Measurements from ENCODE around the gene DUSP10. TPM values are rescaled to one million over a fixed set of nuclear protein-coding genes. Genes with fewer than 3 reads are reported as not detected.

The DUSP10 gene
- 10 to 100 TPM; 32.7 to 33.0 TPM for total RNA-seq

- Mint-ChIP-seq H3K9me3 (peaks cover 9% of the 10 kb centered on the region), H3K27ac (peak within 1 kb of the TSS; percentile 84), H3K36me3 (no peaks in the 10 kb centered on the region), H3K4me3 (no peak within 1 kb of the TSS), H3K4me1 (peaks cover 38% of the 10 kb centered on the region), H3K27me3 (no peaks in the 10 kb centered on the region)
- DNase-seq: peak; percentile 97
Measured at GRCh38 chr1:221741703-221742554, at the start of gene DUSP10. Gene DUSP10, minus strand, starts transcription at chr1:221742089. Its CDS starts 2,345 bp downstream, at chr1:221739744.

GRCh38 chr1:221788466-221788865, 46.6 kb upstream of the DUSP10 start:
- Mint-ChIP-seq H3K27ac (no peak overlapping the region), H3K27me3 (no peaks in the 10 kb centered on the region), H3K36me3 (peaks cover 2% of the 10 kb centered on the region), H3K9me3 (no peaks in the 10 kb centered on the region), H3K4me3 (no peak overlapping the region), H3K4me1 (peaks cover 28% of the 10 kb centered on the region)
- DNase-seq: no peak

GRCh38 chr1:221786647-221787046, 44.8 kb upstream of the DUSP10 start:
- H3K4me1 Mint-ChIP-seq: peaks cover 31% of the 10 kb centered on the region
- no peak for DNase-seq
- H3K36me3 Mint-ChIP-seq: peaks cover 2% of the 10 kb centered on the region
- H3K9me3 Mint-ChIP-seq: no peaks in the 10 kb centered on the region
- no peaks in the 10 kb centered on the region for H3K27me3 Mint-ChIP-seq
- H3K27ac Mint-ChIP-seq: no peak overlapping the region
- H3K4me3 Mint-ChIP-seq: no peak overlapping the region

- Mint-ChIP-seq H3K27ac (peak overlapping the region; percentile 9), H3K27me3 (no peaks in the 10 kb centered on the region), H3K9me3 (peaks cover 2% of the 10 kb centered on the region), H3K4me1 (peaks cover 53% of the 10 kb centered on the region), H3K4me3 (peak overlapping the region; percentile 26), H3K36me3 (peaks cover 3% of the 10 kb centered on the region)
- DNase-seq: no peak
Measured at GRCh38 chr1:221783936-221784335, 42.0 kb upstream of the DUSP10 start.

- peaks cover 2% of the 10 kb centered on the region for H3K9me3 Mint-ChIP-seq
- peak overlapping the region; percentile 40 for H3K4me3 Mint-ChIP-seq
- DNase-seq: peak; percentile 24
- H3K27me3 Mint-ChIP-seq: no peaks in the 10 kb centered on the region
- H3K4me1 Mint-ChIP-seq: peaks cover 58% of the 10 kb centered on the region
- peaks cover 3% of the 10 kb centered on the region for H3K36me3 Mint-ChIP-seq
- H3K27ac Mint-ChIP-seq: peak overlapping the region; percentile 74
Measured at GRCh38 chr1:221783437-221783836, 41.5 kb upstream of the DUSP10 start.

- peaks cover 2% of the 10 kb centered on the region for H3K9me3 Mint-ChIP-seq
- peaks cover 3% of the 10 kb centered on the region for H3K36me3 Mint-ChIP-seq
- H3K4me3 Mint-ChIP-seq: peak overlapping the region; percentile 40
- peaks cover 63% of the 10 kb centered on the region for H3K4me1 Mint-ChIP-seq
- no peaks in the 10 kb centered on the region for H3K27me3 Mint-ChIP-seq
- DNase-seq: no peak
- H3K27ac Mint-ChIP-seq: peak overlapping the region; percentile 74
Measured at GRCh38 chr1:221782970-221783369, 41.1 kb upstream of the DUSP10 start.

GRCh38 chr1:221782477-221782876, 40.6 kb upstream of the DUSP10 start:
- Mint-ChIP-seq H3K27ac (peak overlapping the region; percentile 74), H3K36me3 (peaks cover 3% of the 10 kb centered on the region), H3K9me3 (peaks cover 2% of the 10 kb centered on the region), H3K4me3 (no peak overlapping the region), H3K4me1 (peaks cover 65% of the 10 kb centered on the region), H3K27me3 (no peaks in the 10 kb centered on the region)
- DNase-seq: no peak

- Mint-ChIP-seq H3K27me3 (no peaks in the 10 kb centered on the region), H3K9me3 (peaks cover 3% of the 10 kb centered on the region), H3K27ac (no peak overlapping the region), H3K4me3 (no peak overlapping the region), H3K36me3 (peaks cover 4% of the 10 kb centered on the region), H3K4me1 (peaks cover 77% of the 10 kb centered on the region)
- DNase-seq: no peak
Measured at GRCh38 chr1:221781102-221781755, 39.3 kb upstream of the DUSP10 start.

- Mint-ChIP-seq H3K4me3 (no peak overlapping the region), H3K27ac (peak overlapping the region; percentile 10), H3K4me1 (peaks cover 87% of the 10 kb centered on the region), H3K9me3 (peaks cover 6% of the 10 kb centered on the region), H3K27me3 (no peaks in the 10 kb centered on the region), H3K36me3 (peaks cover 9% of the 10 kb centered on the region)
- no peak for DNase-seq
Measured at GRCh38 chr1:221780175-221780574, 38.3 kb upstream of the DUSP10 start.

- DNase-seq: no peak
- H3K4me1 Mint-ChIP-seq: peaks cover 89% of the 10 kb centered on the region
- H3K9me3 Mint-ChIP-seq: peaks cover 8% of the 10 kb centered on the region
- H3K27ac Mint-ChIP-seq: peak overlapping the region; percentile 94
- no peaks in the 10 kb centered on the region for H3K27me3 Mint-ChIP-seq
- H3K4me3 Mint-ChIP-seq: no peak overlapping the region
- H3K36me3 Mint-ChIP-seq: peaks cover 11% of the 10 kb centered on the region
Measured at GRCh38 chr1:221779771-221780170, 37.9 kb upstream of the DUSP10 start.

GRCh38 chr1:221778535-221779142, 36.8 kb upstream of the DUSP10 start:
- peak; percentile 42 for DNase-seq
- Mint-ChIP-seq H3K27ac (peak overlapping the region; percentile 94), H3K9me3 (peaks cover 8% of the 10 kb centered on the region)

GRCh38 chr1:221778125-221778524, 36.2 kb upstream of the DUSP10 start:
- peak overlapping the region; percentile 61 for H3K4me3 Mint-ChIP-seq
- H3K36me3 Mint-ChIP-seq: peaks cover 16% of the 10 kb centered on the region
- H3K27ac Mint-ChIP-seq: peak overlapping the region; percentile 94
- DNase-seq: no peak
- H3K27me3 Mint-ChIP-seq: no peaks in the 10 kb centered on the region
- peaks cover 81% of the 10 kb centered on the region for H3K4me1 Mint-ChIP-seq
- H3K9me3 Mint-ChIP-seq: peaks cover 8% of the 10 kb centered on the region

More at GRCh38 chr1:221778535-221779142, 36.8 kb upstream of the DUSP10 start:
- peak overlapping the region; percentile 61 for H3K4me3 Mint-ChIP-seq
- no peaks in the 10 kb centered on the region for H3K27me3 Mint-ChIP-seq
- peaks cover 85% of the 10 kb centered on the region for H3K4me1 Mint-ChIP-seq
- peaks cover 16% of the 10 kb centered on the region for H3K36me3 Mint-ChIP-seq

- DNase-seq: peak; percentile 63
- H3K4me1 Mint-ChIP-seq: peaks cover 75% of the 10 kb centered on the region
- peak overlapping the region; percentile 94 for H3K27ac Mint-ChIP-seq
Measured at GRCh38 chr1:221777431-221778072, 35.7 kb upstream of the DUSP10 start.

GRCh38 chr1:221776495-221777301, 34.8 kb upstream of the DUSP10 start:
- DNase-seq: peak; percentile 38
- Mint-ChIP-seq H3K9me3 (peaks cover 8% of the 10 kb centered on the region), H3K27me3 (no peaks in the 10 kb centered on the region), H3K4me3 (peak overlapping the region; percentile 1), H3K36me3 (peaks cover 16% of the 10 kb centered on the region), H3K27ac (peak overlapping the region; percentile 94), H3K4me1 (peaks cover 68% of the 10 kb centered on the region)

More at GRCh38 chr1:221777431-221778072, 35.7 kb upstream of the DUSP10 start:
- Mint-ChIP-seq H3K36me3 (peaks cover 16% of the 10 kb centered on the region), H3K4me3 (peak overlapping the region; percentile 63), H3K9me3 (peaks cover 8% of the 10 kb centered on the region), H3K27me3 (no peaks in the 10 kb centered on the region)

All from activated naive CD8-positive, alpha-beta T cell treated with anti-CD3 and anti-CD28 coated beads for 36 hours (primary cell).